Esophagus muscularis mucosa (tissue), 2 donors: ENCODE data around the gene SCARF2.

ENCODE experiments used
- EP300 ChIP-seq: sonication (generic); formaldehyde crosslinking; IDR thresholded peaks from one replicate; pipeline ENCODE4 v1.6.1; 2017; ENCODE audit warnings: antibody characterized with exemption
- POLR2A ChIP-seq: fragments of 450-650 bp; IDR thresholded peaks from one replicate; pipeline ENCODE4 v1.6.1; 2017; ENCODE audit warnings: antibody characterized with exemption, moderate library complexity, mild to moderate bottlenecking, low read depth

DNA sequence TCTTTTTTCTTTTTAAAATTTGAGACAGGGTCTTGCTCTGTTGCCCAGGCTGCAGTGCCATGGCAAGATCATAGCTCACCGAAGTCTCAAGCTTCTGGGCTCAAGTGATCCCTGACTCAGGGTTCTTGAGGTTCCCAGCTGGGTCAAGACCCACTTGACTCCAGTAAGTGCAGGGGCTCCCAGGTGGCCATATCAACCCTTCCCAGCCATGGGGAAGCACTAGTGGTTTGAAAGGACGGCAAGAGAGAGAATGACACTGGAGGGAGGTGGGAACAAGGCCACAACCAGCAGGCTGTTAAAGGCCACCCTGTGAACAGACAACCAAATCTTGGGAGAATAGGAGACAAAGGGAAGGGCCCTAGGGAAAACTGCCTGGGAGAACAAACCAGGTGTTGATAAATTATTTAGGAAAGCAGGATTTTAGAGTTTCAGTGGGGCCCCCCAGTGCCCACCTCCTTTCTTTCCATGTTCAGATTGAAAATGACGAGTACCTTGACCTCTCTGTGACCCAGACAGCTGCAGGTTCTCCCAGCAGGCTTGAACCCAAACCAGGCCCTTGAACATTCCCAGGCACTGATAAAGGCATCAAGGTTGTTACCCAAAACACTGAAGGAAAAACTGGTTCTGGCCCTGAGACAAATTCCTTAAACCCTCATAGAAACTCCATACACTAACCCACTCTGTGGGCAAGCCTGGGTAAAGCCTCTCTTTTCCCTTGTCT is 29.2 kb upstream of the SCARF2 start:
- TF ChIP-seq POLR2A = no peak
- no peak for TF ChIP-seq EP300
